ENCODE measurements around the gene CNOT11. TPM values are rescaled to one million over a fixed set of nuclear protein-coding genes. Genes with fewer than 3 reads are reported as not detected.

The CNOT11 gene
- total RNA-seq, 1 experiment from 2014 or later: 57.8 TPM

DNA sequence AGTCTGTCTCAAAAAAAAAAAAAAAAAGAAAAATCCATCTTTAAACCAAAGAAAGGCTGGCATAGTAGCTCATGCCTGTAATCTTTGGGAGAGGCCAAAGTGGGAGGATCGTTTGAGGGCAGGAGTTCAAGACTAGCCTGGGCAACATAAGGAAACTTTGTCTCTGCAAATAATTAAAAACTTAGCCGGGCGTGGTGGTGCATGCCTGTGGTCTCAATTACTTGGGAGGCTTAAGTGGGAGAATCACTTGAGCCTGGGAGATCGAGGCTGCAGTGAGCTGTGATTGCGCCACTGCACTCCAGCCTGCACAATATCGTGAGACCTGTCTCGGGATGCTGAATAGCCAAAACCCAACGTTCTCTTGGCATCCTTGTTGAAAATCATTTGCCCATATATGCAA lies 6.1 kb downstream of the CNOT11 start:
- Histone ChIP-seq H3K4me3 (replicated peaks in 1 of 2; ENCODE audit: low read depth in 1 of 2, low read length in 2 of 2) (no peak overlapping the region), H3K36me3 (ENCODE audit: control insufficient read depth in 1 of 2, insufficient read depth in 2 of 2, low read length in 2 of 2) (peaks cover 21 to 27% of the 10 kb centered on the region in 2 experiments; a peak in 3 of 4 replicates), H3K9me2 (ENCODE audit: insufficient read depth) (no peaks in the 10 kb centered on the region), H3K4me2 (ENCODE audit: low read length) (no peak overlapping the region), H4K20me1 (ENCODE audit: insufficient read depth) (no peaks in the 10 kb centered on the region), H3K79me2 (ENCODE audit: insufficient read depth, low read length) (peaks cover 69% of the 10 kb centered on the region), H3K9me3 (ENCODE audit: control insufficient read depth in 1 of 2, insufficient read depth in 1 of 2, low read depth in 1 of 2, low read length in 2 of 2) (no peaks in the 10 kb centered on the region), H3K27ac (ENCODE audit: low read depth, low read length) (no peak overlapping the region), H3K9ac (ENCODE audit: low read length) (no peak overlapping the region), H3K27me3 (ENCODE audit: insufficient read depth, low read length) (no peaks in the 10 kb centered on the region), H2AFZ (ENCODE audit: low read depth, low read length, poor library complexity, severe bottlenecking) (no peak overlapping the region), H3K4me1 (ENCODE audit: control insufficient read depth in 1 of 2, insufficient read depth in 2 of 2, low read length in 2 of 2) (peaks cover 17 to 36% of the 10 kb centered on the region in 2 experiments)
- ATAC-seq (no peak), DNase-seq (ENCODE audit: low read depth, low spot score) (no peak)
- ChIA-PET POLR2A (no interaction called here), CTCF (no interaction called here), RAD21 (ENCODE audit: low non-redundant PET in 1 of 2, low total read pairs in 2 of 2, uncharacterized antibody in 2 of 2, unreplicated experiment in 2 of 2) (no interaction called here)
- TF ChIP-seq SP1 (IDR thresholded peaks at IDR 0.05; ENCODE audit: low read depth): no peak
- no peak for TF ChIP-seq SIN3A (IDR thresholded peaks at IDR 0.05; ENCODE audit: low read depth)
- no peak for TF ChIP-seq POLR2A (IDR thresholded peaks at IDR 0.05; ENCODE audit: borderline replicate concordance, extremely low read depth, insufficient read depth, insufficient read length)
- TF ChIP-seq YY1 (IDR thresholded peaks at IDR 0.05; ENCODE audit: extremely low read depth, insufficient replicate concordance, low read depth, low read length): no peak
- no peak for TF ChIP-seq EZH2 (IDR thresholded peaks at IDR 0.05)
- TF ChIP-seq RAD21 (IDR thresholded peaks at IDR 0.05; ENCODE audit: low read depth): no peak
- no peak for TF ChIP-seq TCF7L2 (IDR thresholded peaks at IDR 0.05; ENCODE audit: borderline replicate concordance, extremely low read depth, insufficient read depth, insufficient read length)
- TF ChIP-seq EGR1 (IDR thresholded peaks at IDR 0.05; ENCODE audit: low read depth): no peak
- TF ChIP-seq FOSL1 (IDR thresholded peaks at IDR 0.05; ENCODE audit: low read depth): no peak
- no peak for TF ChIP-seq ELF1 (IDR thresholded peaks at IDR 0.05; ENCODE audit: borderline replicate concordance, low read depth)
- TF ChIP-seq, protein P1, sequence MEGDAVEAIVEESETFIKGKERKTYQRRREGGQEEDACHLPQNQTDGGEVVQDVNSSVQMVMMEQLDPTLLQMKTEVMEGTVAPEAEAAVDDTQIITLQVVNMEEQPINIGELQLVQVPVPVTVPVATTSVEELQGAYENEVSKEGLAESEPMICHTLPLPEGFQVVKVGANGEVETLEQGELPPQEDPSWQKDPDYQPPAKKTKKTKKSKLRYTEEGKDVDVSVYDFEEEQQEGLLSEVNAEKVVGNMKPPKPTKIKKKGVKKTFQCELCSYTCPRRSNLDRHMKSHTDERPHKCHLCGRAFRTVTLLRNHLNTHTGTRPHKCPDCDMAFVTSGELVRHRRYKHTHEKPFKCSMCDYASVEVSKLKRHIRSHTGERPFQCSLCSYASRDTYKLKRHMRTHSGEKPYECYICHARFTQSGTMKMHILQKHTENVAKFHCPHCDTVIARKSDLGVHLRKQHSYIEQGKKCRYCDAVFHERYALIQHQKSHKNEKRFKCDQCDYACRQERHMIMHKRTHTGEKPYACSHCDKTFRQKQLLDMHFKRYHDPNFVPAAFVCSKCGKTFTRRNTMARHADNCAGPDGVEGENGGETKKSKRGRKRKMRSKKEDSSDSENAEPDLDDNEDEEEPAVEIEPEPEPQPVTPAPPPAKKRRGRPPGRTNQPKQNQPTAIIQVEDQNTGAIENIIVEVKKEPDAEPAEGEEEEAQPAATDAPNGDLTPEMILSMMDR (IDR thresholded peaks at IDR 0.05 in 2 of 3, conservative IDR thresholded peaks at IDR 0.05 in 1 of 3; ENCODE audit: borderline replicate concordance in 1 of 3, insufficient read depth in 1 of 3, low read depth in 2 of 3, low read length in 2 of 3): no peak
- TF ChIP-seq CBX3 (IDR thresholded peaks at IDR 0.05; ENCODE audit: low read depth): no peak
- TF ChIP-seq, protein P2, sequence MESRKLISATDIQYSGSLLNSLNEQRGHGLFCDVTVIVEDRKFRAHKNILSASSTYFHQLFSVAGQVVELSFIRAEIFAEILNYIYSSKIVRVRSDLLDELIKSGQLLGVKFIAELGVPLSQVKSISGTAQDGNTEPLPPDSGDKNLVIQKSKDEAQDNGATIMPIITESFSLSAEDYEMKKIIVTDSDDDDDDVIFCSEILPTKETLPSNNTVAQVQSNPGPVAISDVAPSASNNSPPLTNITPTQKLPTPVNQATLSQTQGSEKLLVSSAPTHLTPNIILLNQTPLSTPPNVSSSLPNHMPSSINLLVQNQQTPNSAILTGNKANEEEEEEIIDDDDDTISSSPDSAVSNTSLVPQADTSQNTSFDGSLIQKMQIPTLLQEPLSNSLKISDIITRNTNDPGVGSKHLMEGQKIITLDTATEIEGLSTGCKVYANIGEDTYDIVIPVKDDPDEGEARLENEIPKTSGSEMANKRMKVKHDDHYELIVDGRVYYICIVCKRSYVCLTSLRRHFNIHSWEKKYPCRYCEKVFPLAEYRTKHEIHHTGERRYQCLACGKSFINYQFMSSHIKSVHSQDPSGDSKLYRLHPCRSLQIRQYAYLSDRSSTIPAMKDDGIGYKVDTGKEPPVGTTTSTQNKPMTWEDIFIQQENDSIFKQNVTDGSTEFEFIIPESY (IDR thresholded peaks at IDR 0.05; ENCODE audit: extremely low read depth, insufficient replicate concordance, low read length): no peak
- TF ChIP-seq, protein P3, sequence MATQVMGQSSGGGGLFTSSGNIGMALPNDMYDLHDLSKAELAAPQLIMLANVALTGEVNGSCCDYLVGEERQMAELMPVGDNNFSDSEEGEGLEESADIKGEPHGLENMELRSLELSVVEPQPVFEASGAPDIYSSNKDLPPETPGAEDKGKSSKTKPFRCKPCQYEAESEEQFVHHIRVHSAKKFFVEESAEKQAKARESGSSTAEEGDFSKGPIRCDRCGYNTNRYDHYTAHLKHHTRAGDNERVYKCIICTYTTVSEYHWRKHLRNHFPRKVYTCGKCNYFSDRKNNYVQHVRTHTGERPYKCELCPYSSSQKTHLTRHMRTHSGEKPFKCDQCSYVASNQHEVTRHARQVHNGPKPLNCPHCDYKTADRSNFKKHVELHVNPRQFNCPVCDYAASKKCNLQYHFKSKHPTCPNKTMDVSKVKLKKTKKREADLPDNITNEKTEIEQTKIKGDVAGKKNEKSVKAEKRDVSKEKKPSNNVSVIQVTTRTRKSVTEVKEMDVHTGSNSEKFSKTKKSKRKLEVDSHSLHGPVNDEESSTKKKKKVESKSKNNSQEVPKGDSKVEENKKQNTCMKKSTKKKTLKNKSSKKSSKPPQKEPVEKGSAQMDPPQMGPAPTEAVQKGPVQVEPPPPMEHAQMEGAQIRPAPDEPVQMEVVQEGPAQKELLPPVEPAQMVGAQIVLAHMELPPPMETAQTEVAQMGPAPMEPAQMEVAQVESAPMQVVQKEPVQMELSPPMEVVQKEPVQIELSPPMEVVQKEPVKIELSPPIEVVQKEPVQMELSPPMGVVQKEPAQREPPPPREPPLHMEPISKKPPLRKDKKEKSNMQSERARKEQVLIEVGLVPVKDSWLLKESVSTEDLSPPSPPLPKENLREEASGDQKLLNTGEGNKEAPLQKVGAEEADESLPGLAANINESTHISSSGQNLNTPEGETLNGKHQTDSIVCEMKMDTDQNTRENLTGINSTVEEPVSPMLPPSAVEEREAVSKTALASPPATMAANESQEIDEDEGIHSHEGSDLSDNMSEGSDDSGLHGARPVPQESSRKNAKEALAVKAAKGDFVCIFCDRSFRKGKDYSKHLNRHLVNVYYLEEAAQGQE (IDR thresholded peaks at IDR 0.05; ENCODE audit: low read depth): no peak
- TF ChIP-seq ZFX (IDR thresholded peaks at IDR 0.05): no peak
- intact Hi-C loops (cut with micrococcal nuclease): no loop called here
- no TSS peak for BruUV-seq (replicated peaks)

All from HCT116 (cell line).